BJ (cell line): ENCODE measurements around the gene STX17. TPM values are rescaled to one million over a fixed set of nuclear protein-coding genes. Genes with fewer than 3 reads are reported as not detected.

Experiments
- CTCF ChIA-PET: fragments of 350-600 bp; formaldehyde crosslinking; extraction: SDS; loops from one replicate; lab custom pipeline; 2021; ENCODE audit warnings: antibody characterized with exemption, inconsistent platforms; lab: Yijun Ruan, JAX
- POLR2A ChIA-PET: fragments of 300-600 bp; sonication (Branson Sonifier 250); formaldehyde crosslinking; extraction: SDS; loops from one replicate; lab custom pipeline; 2021; ENCODE audit warnings: antibody characterized with exemption; lab: Charles Lee
- DNase-seq: peaks from one replicate; pipeline ENCODE4 v3.0.0-alpha.2; 2011; ENCODE audit warnings: low read depth
- H3K27me3 ChIP-seq: 2 replicates; pipeline ENCODE4 v1.6.0; 2011; ENCODE audit warnings: low read length; ENCODE audit not compliant: control insufficient read depth, insufficient read depth
- H3K36me3 ChIP-seq: 2 replicates; pipeline ENCODE4 v1.5.1; 2011; ENCODE audit warnings: low read length; ENCODE audit not compliant: control insufficient read depth, insufficient read depth
- H3K4me3 ChIP-seq: 2 replicates; pipeline ENCODE4 v1.5.1; 2011; ENCODE audit warnings: low read depth, mild to moderate bottlenecking, control low read depth, low read length
- polyA plus RNA-seq: library from polyadenylated mRNA; depleted of rRNA; stranded (reverse); fragments of >200 nt; gene quantifications from 2 replicates; pipeline ENCODE4 v1.2.3, GENCODE V29; 2011
- TF ChIP-seq, protein P1 (sequence below): IDR thresholded peaks from 2 replicates; pipeline ENCODE4 v1.5.1; 2011; ENCODE audit warnings: low read depth, mild to moderate bottlenecking, control low read depth, inconsistent platforms, low read length, moderate library complexity; ENCODE audit not compliant: insufficient read depth

STX17 gene
- polyA plus RNA-seq, 1 experiment = 6.9 TPM

DNA sequence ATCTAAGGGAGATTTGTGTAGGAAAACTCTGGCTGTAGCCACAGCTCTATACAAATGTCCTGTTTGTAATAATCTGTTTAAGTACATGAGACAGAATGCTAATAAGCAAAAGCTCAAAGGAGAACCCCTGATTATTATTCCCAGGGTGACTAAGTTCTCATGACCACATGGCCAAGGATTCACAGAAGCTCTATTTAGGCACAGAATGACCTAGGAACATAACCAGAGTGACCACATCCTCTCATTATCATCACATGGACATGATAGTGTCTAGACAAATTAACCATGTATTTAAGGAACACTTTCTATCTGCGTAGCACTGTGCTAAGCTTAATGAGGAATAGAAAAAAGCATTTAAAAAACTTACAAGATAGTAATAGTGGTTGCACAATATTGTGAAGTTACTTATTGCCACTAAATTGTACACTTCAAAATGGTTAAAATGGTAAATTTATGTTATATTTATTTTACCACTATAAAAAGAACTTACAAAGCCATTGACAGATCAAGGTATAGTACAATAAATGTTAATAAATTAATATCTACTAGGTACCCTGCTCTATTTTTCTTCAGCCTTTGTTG, 56.3 kb downstream of the STX17 start:
- ChIA-PET CTCF (no interaction called here), POLR2A (interaction anchor here (0.6 kb wide), 1 partner anchor 275 kb away, joined by 3 read pairs; no protein-coding TSS in a partner anchor)
- DNase-seq = no peak
- Histone ChIP-seq H3K36me3 (peaks cover 3% of the 10 kb centered on the region), H3K4me3 (no peak overlapping the region), H3K27me3 (no peaks in the 10 kb centered on the region)
- TF ChIP-seq, protein P1, sequence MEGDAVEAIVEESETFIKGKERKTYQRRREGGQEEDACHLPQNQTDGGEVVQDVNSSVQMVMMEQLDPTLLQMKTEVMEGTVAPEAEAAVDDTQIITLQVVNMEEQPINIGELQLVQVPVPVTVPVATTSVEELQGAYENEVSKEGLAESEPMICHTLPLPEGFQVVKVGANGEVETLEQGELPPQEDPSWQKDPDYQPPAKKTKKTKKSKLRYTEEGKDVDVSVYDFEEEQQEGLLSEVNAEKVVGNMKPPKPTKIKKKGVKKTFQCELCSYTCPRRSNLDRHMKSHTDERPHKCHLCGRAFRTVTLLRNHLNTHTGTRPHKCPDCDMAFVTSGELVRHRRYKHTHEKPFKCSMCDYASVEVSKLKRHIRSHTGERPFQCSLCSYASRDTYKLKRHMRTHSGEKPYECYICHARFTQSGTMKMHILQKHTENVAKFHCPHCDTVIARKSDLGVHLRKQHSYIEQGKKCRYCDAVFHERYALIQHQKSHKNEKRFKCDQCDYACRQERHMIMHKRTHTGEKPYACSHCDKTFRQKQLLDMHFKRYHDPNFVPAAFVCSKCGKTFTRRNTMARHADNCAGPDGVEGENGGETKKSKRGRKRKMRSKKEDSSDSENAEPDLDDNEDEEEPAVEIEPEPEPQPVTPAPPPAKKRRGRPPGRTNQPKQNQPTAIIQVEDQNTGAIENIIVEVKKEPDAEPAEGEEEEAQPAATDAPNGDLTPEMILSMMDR = no peak

- ChIA-PET POLR2A (no interaction called here), CTCF (interaction anchor here (0.6 kb wide), 1 partner anchor 63 kb away, joined by 6 read pairs; no protein-coding TSS in a partner anchor)
- DNase-seq = no peak
- H3K36me3 ChIP-seq = peaks cover 3% of the 10 kb centered on the region
- H3K4me3 ChIP-seq = no peak overlapping the region
- H3K27me3 ChIP-seq = no peaks in the 10 kb centered on the region
- TF ChIP-seq, protein P1 = no peak
These were observed 57.9 kb downstream of the STX17 start for GRCh38 chr9:99964336-99964735.

DNA sequence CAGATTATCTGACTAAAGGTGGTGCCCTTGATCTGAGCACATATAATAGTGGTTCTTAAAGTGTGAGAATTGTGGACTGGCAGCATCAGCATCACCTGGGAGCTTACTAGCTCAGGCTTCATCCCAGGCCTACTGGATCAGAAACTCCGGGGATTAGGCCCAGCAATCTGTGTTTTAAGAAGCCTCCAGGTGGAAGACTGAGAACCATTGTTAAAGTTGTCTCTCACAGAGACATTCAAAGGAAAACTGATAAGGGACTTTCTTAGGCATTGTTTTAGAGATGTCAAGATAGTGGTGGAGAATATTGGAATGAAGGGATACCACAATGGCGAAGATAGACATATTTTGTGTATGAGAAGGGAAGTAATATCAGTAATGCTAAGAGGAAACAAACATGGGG, 59.5 kb downstream of the STX17 start:
- no peaks in the 10 kb centered on the region for H3K27me3 ChIP-seq
- TF ChIP-seq, protein P1 = no peak
- H3K36me3 ChIP-seq = peaks cover 1% of the 10 kb centered on the region
- H3K4me3 ChIP-seq = no peak overlapping the region
- POLR2A ChIA-PET = interaction anchor here (0.6 kb wide), 1 partner anchor 136 kb away, joined by 5 read pairs; no protein-coding TSS in a partner anchor
- no peak for DNase-seq
- CTCF ChIA-PET = no interaction called here

DNA sequence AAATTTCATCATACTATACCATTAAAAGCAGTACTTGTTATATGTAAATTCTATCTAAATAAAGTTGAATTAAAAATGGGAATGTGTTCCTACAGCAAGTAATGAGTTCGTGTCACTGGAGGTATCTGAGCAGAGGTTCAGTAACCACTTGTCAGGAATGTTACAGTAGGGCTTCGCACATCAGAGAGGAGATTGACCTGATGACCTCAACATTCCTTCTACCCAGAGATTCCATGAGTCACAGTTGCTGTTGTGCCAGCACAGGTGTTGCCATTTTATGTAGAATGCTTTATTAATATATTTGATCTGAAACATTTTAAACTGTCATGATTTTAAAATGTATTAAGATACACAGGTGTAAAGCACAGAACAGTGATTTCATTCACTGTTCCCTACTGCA, 60.3 kb downstream of the STX17 start:
- no peak for DNase-seq
- Histone ChIP-seq H3K36me3 (no peaks in the 10 kb centered on the region), H3K27me3 (no peaks in the 10 kb centered on the region), H3K4me3 (no peak overlapping the region)
- POLR2A ChIA-PET = interaction anchor here (0.6 kb wide), 1 partner anchor 136 kb away, joined by 5 read pairs; no protein-coding TSS in a partner anchor
- TF ChIP-seq, protein P1 = no peak
- CTCF ChIA-PET = no interaction called here

GRCh38 chr9:99967457-99967856, 61.0 kb downstream of the STX17 start:
- Histone ChIP-seq H3K4me3 (no peak overlapping the region), H3K36me3 (no peaks in the 10 kb centered on the region), H3K27me3 (no peaks in the 10 kb centered on the region)
- POLR2A ChIA-PET = no interaction called here
- no peak for DNase-seq
- TF ChIP-seq, protein P1 = no peak
- CTCF ChIA-PET = no interaction called here
